Spleen (tissue), 7 donors: ENCODE data around the gene TM4SF18.

Source experiments
- POLR2A ChIP-seq, 3 donors: fragments of 450-650 bp; IDR thresholded peaks; one replicate each; pipeline ENCODE4 v1.5.1; 2017; ENCODE audit warnings: antibody characterized with exemption in 3 of 3, mild to moderate bottlenecking in 1 of 3
- POLR2AphosphoS5 ChIP-seq, 3 donors: sonication (generic); formaldehyde crosslinking; IDR thresholded peaks; one replicate each; pipeline ENCODE4 v1.5.1; 2017; ENCODE audit warnings: antibody characterized with exemption in 3 of 3
- TF ChIP-seq, protein P1 (sequence below), 11 experiments: fragments of 200-600 bp in 7 of 11; fragments of 450-650 bp in 4 of 11; sonication (generic) in 4 of 11; IDR thresholded peaks in 8 of 11; conservative IDR thresholded peaks in 3 of 11; 1 replicate in 7 of 11; 2 replicates in 4 of 11; pipeline versions ENCODE4 v1.4.0 to v1.8.0; 2016 to 2021; ENCODE audit warnings: antibody characterized with exemption in 11 of 11, inconsistent platforms in 4 of 11, mild to moderate bottlenecking in 1 of 11
- donor health status: DM: no; HTN: no; CAD: no; lungs with moderate emphysema.
- donor health status: DM: no; HTN: no; CAD: no.
- donor health status: DM: no; HTN: no; CAD: no.

DNA sequence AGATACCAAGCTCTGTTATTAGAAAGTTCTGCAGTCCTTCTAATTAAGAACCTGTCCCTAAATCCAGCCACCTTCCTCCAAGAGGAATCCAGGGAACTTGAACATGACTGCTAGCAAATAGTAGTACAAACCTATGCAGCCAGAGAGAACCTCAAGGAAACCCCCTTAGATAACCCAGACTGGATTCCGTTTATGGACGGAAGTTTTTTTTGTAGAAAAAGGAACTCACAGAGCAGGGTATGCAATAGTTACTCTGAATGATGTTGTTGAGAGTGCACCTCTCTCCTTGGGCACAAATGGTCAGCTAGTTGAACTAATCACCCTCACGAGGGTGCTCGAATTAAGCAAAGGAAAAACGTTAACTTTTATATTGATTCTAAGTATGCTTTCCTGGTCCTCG lies 40.8 kb downstream of the TM4SF18 start:
- TF ChIP-seq, protein P1, sequence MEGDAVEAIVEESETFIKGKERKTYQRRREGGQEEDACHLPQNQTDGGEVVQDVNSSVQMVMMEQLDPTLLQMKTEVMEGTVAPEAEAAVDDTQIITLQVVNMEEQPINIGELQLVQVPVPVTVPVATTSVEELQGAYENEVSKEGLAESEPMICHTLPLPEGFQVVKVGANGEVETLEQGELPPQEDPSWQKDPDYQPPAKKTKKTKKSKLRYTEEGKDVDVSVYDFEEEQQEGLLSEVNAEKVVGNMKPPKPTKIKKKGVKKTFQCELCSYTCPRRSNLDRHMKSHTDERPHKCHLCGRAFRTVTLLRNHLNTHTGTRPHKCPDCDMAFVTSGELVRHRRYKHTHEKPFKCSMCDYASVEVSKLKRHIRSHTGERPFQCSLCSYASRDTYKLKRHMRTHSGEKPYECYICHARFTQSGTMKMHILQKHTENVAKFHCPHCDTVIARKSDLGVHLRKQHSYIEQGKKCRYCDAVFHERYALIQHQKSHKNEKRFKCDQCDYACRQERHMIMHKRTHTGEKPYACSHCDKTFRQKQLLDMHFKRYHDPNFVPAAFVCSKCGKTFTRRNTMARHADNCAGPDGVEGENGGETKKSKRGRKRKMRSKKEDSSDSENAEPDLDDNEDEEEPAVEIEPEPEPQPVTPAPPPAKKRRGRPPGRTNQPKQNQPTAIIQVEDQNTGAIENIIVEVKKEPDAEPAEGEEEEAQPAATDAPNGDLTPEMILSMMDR (IDR thresholded peaks at IDR 0.05 in 8 of 11, conservative IDR thresholded peaks at IDR 0.05 in 3 of 11), result no peak
- no peak for TF ChIP-seq POLR2AphosphoS5 (IDR thresholded peaks at IDR 0.05)
- no peak for TF ChIP-seq POLR2A (IDR thresholded peaks at IDR 0.05)
